ENCODE measurements around the gene HSPB9.

DNA sequence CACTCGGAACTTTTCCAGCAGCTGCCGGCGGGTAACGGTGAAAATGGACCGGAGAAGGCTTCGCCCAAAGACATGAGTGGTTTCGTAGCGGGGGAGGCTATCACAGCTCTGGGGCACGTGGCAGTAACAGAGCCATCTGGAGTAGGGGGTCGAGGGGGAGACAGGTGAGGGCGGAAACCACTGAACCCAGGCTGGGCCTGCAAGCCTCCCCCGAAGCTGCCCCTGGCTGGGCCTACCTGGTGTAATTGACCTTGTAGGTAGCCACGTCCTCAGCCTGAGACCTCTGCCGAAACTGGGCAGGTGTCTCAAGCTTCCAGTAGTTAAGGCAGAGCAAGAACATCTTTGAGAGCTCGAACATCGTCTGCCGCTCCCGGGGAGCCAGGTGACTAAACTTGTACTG is 3.3 kb upstream of the HSPB9 start:
- TF ChIP-seq, protein P1, sequence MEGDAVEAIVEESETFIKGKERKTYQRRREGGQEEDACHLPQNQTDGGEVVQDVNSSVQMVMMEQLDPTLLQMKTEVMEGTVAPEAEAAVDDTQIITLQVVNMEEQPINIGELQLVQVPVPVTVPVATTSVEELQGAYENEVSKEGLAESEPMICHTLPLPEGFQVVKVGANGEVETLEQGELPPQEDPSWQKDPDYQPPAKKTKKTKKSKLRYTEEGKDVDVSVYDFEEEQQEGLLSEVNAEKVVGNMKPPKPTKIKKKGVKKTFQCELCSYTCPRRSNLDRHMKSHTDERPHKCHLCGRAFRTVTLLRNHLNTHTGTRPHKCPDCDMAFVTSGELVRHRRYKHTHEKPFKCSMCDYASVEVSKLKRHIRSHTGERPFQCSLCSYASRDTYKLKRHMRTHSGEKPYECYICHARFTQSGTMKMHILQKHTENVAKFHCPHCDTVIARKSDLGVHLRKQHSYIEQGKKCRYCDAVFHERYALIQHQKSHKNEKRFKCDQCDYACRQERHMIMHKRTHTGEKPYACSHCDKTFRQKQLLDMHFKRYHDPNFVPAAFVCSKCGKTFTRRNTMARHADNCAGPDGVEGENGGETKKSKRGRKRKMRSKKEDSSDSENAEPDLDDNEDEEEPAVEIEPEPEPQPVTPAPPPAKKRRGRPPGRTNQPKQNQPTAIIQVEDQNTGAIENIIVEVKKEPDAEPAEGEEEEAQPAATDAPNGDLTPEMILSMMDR (IDR thresholded peaks at IDR 0.05): no peak
- no peak for TF ChIP-seq POLR2A (IDR thresholded peaks at IDR 0.05)
